Transverse colon (tissue), 4 donors: ENCODE measurements around the gene ETDA.

ENCODE experiments used
- POLR2A ChIP-seq: fragments of 450-650 bp; IDR thresholded peaks from one replicate; pipeline ENCODE4 v1.6.1; 2016; ENCODE audit warnings: antibody characterized with exemption, mild to moderate bottlenecking, moderate library complexity
- POLR2AphosphoS5 ChIP-seq, 3 donors: sonication (generic); formaldehyde crosslinking; IDR thresholded peaks; one replicate each; pipeline ENCODE4 v1.6.1; 2016; ENCODE audit warnings: antibody characterized with exemption in 3 of 3
- TF ChIP-seq, protein P1 (sequence below), 5 experiments: fragments of 200-600 bp in 3 of 5; fragments of 450-650 bp in 2 of 5; sonication (generic) in 3 of 5; IDR thresholded peaks; 1 replicate in 2 of 5; 2 replicates in 3 of 5; pipeline ENCODE4 v1.5.1; 2016 to 2017; ENCODE audit warnings: antibody characterized with exemption in 5 of 5, inconsistent platforms in 3 of 5, mild to moderate bottlenecking in 2 of 5, moderate library complexity in 1 of 5

- no peak for TF ChIP-seq POLR2A
- no peak for TF ChIP-seq POLR2AphosphoS5 (IDR thresholded peaks at IDR 0.05)
- TF ChIP-seq, protein P1, sequence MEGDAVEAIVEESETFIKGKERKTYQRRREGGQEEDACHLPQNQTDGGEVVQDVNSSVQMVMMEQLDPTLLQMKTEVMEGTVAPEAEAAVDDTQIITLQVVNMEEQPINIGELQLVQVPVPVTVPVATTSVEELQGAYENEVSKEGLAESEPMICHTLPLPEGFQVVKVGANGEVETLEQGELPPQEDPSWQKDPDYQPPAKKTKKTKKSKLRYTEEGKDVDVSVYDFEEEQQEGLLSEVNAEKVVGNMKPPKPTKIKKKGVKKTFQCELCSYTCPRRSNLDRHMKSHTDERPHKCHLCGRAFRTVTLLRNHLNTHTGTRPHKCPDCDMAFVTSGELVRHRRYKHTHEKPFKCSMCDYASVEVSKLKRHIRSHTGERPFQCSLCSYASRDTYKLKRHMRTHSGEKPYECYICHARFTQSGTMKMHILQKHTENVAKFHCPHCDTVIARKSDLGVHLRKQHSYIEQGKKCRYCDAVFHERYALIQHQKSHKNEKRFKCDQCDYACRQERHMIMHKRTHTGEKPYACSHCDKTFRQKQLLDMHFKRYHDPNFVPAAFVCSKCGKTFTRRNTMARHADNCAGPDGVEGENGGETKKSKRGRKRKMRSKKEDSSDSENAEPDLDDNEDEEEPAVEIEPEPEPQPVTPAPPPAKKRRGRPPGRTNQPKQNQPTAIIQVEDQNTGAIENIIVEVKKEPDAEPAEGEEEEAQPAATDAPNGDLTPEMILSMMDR (IDR thresholded peaks at IDR 0.05) = no peak
Observed at GRCh38 chrX:135287266-135287823, 35.5 kb downstream of the ETDA start.
